ENCODE results near the gene NKX2-2.

The NKX2-2 gene

DNA sequence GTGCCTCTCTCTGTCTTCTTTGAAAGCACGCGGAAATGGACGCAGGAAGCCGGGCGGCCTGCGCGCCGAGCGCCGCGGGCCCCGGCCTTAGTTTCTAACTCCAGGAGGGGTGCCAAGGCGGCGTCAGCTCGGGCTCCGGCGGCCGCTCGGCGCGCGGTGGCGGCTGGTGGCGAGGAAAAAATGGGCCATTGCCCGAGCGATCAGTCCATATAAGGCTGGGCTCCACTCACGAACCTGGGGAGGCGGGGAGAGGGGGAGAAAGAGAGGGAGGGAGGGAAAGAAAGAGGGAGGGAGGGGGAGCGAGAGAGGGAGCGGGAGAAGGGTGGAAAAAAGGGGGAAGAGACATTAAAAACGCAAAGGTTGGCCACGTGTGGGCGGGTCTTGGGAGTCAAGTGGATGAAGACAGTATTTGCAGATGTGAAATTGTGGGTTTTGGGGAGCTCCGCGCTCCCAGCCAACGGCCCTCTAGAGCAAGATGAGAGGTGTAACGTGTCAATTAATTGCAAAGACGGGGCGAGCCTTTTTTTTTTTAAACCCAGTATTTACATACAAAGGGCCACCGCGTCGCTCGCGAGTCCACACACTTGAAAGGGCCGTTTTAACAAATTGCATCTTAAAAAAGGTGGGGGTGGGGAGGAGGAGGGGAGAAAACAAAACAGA, at the start of gene NKX2-2:
Gene NKX2-2 (minus strand): TSS at position 184 of the 660 bp plus-strand sequence. CDS start 395 bp downstream, outside the sequence.
- DNase-seq (ENCODE audit: low read depth in 2 of 2, low spot score in 1 of 2) = no peak

GRCh38 chr20:21562656-21563055, 48.8 kb upstream of the NKX2-2 start:
- no peak for DNase-seq (ENCODE audit: low read depth in 2 of 2, low spot score in 1 of 2)

DNA sequence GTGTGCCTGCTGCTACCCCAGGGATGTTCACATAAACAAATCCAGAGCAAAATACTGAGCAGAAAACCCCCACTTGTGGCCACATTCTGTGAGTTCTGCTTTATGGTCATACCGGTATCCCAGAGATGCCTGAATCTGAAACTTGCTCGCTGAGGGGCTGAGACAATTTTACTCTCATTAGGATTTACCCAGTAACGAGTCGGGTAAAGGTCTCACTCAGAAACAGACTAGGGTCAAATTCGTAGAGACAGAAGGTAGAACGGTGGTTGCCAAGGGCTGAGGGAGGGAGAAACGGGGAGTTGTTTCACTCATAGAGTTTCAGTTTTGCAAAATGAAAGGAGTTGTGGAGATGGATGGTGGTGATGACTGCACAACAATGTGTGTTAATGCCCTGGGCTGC, 45.4 kb upstream of the NKX2-2 start:
- DNase-seq (ENCODE audit: low read depth in 2 of 2, low spot score in 1 of 2) = no peak

DNA sequence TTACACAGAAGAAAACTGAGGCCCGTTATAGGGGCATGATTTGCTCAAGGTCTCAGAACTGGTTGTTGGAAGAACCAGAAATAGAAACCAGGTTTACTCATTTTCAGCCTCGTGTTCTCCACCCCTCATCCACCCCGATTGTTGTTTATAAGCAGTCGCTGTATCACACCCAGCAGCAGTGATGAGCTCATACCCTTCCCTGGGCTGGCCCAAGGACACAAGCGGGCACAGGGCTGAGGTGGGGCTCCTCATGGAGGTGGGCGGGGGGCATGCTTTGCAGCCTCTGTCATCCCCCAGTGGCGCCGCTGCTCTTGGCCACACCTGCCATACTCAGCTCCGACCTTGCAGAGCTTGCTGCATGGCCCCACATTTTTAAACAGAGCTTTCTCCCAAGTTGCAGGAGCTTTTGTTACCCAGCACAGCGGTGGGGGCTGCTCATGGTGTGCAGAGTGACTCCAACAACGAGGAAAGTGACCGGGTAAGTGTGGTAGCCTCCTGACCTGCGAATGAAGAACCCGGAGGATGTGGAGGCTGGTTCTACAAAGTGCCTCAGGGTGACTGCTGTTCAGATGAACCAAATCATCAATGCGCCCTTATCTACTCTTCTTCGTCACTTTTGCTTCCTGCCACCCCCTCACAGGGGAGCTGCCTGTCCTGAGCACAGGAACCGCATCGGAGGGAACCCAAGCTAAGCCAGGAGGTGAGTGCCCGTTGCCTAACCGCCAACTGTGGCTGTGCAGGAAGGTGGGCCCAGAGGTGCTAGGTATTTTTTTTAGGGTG, 43.6 kb upstream of the NKX2-2 start:
- no peak for DNase-seq (ENCODE audit: low read depth in 2 of 2, low spot score in 1 of 2)

GRCh38 chr20:21556398-21556797, 42.5 kb upstream of the NKX2-2 start:
- no peak for DNase-seq (ENCODE audit: low read depth in 2 of 2, low spot score in 1 of 2)

DNA sequence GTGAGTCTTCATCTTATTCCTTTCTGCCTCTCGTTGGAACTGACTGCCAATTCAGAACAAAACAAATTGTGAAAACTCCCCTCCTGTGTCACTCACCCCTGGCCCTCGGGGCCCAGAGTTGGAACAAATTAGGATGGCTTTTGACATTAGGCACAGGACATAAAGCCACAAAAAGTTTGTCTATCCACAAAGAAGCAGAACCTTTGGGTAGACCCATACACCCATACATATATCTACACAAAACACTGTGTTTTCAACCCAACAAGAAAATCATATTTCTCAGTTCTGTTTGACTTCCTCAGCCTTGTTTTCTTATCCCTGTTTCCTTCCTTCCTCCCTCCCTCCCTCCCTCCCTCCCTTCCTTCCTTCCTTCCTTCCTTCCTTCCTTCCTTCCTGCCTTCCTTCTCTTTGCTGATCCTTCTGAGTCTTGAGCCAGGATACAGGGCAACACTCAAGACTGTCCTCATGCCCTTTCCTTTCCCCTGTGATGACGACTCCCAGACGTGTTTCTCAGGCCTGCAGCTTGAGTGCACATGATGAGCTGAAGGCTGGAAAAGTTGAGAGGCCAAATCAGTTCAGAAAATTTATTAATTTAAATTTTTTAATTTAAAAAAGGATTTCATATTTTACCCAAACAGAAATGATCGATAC, 41.7 kb upstream of the NKX2-2 start:
- no peak for DNase-seq (ENCODE audit: low read depth in 2 of 2, low spot score in 1 of 2)

DNA sequence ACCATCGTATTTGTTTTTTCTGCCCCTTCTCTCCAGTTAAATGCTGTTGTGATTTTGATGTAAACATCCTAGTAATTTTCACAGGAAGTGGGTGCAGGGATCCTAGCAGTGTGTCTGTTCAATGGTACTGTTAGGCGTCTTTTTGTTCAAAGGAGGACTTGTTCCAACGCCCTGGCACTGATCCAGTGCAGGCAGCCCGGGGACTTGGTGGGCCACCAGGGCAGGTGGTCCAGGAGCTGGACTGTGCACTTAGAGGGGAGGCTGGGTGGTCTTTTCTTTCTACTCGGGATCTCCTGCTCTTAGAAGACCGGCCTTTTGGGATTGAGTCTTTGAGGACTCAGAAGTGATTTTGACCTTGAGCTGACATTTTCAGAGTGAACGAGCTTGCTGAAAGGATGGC, 41.1 kb upstream of the NKX2-2 start:
- DNase-seq (ENCODE audit: low read depth in 2 of 2, low spot score in 1 of 2) = no peak

DNA sequence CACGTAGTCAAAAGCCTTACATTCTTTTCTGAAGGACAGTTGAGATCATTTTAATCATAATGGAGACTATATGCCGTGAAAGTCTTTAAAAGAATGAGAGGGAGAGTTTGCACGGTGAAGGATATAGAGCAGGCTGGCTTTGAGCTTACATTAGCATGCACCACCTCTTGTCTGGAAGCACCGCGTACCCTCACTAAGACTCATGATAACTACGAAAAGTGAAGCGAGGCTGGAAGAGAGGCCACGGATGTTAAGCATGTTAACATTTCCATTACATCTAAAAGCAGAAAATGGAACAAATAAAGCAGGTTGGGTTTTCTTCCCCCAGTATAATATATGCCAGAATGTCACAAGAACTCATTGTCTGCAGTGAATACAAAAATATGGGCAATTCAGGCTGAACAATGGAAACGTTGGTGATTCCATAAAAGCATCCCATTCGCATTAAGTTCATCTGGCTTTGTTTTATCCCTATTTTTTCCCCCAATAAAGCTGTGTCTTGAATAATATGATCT, 40.6 kb upstream of the NKX2-2 start:
- no peak for DNase-seq (ENCODE audit: low read depth in 2 of 2, low spot score in 1 of 2)

GRCh38 chr20:21550587-21550986, 36.7 kb upstream of the NKX2-2 start:
- no peak for DNase-seq (ENCODE audit: low read depth in 2 of 2, low spot score in 1 of 2)

- DNase-seq (ENCODE audit: low read depth in 2 of 2, low spot score in 1 of 2) = no peak
Observed at GRCh38 chr20:21548390-21549035, 34.6 kb upstream of the NKX2-2 start.

DNA sequence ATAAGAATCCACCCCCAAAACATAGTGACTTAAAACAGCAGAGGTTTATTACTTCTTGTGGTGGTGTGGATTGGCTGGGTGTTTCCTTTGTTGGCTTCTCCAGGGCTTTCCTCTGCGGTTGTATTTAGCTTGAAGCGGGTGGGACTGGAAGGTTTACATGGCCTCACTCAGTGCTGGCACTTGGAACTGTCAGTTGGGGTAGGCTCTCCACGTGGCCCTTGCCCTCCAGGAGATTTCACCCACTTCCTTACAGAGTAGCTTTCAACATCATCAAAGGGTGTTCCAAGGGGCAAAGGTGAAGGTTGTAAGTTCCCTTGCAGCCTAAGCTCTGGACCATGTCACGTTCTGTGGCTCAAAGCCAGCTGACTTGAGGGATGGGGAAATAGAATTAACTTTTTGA, 32.5 kb upstream of the NKX2-2 start:
- no peak for DNase-seq (ENCODE audit: low read depth in 2 of 2, low spot score in 1 of 2)

DNA sequence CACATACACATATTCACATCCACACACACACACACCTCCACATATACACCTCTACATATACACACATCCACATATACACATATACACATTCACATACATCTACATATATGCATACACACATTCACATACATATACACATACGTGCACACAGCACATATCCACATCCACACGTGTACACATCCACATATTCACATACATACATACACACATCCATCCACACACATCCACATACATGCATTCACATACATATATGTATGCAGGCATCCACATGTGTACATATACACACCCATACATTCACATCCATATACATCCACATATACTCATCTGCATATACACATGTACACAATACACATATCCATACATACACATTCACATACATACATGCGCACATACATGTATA, 25.6 kb upstream of the NKX2-2 start:
- DNase-seq (ENCODE audit: low read depth in 2 of 2, low spot score in 1 of 2) = no peak

DNA sequence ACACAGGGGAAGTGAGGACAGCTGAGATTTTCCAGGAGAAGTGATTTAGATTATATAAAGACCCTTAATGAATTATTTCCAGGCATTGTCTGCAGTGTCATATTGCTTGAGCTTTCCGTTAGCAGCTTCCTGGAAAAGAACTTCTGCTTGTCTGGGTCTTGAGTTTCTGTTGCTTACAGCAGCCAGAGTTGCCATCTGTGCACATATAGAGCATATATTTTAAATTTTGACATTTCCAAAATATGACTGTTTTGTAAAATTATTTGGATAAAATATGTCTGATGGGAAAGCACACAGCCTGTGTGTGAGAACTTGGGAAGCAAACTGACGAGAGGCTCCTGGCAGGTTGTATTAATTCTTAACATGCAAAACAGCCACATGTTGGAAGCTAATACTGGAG, 21.0 kb upstream of the NKX2-2 start:
- no peak for DNase-seq (ENCODE audit: low read depth in 2 of 2, low spot score in 1 of 2)

DNA sequence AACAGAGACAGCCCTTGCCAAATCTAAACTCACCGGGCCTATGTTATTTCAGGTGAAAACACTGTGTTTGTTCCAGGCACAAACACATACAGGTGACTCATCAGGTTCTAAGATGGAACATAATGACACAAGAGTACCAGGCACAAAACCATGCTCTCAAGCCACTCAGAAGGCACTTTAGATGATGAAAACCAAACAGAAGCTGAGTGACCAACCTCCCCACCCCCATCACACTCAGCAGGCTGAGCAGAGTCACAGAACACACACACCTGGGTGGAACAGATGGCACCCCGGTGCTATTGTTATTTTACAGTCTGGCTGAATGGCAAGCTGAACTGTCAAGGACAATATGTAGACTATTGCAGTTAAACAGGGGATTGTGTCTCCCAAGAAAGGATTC, 20.6 kb upstream of the NKX2-2 start:
- DNase-seq (ENCODE audit: low read depth in 2 of 2, low spot score in 1 of 2) = no peak

GRCh38 chr20:21529863-21530262, 16.0 kb upstream of the NKX2-2 start:
- no peak for DNase-seq (ENCODE audit: low read depth in 2 of 2, low spot score in 1 of 2)

- no peak for DNase-seq (ENCODE audit: low read depth in 2 of 2, low spot score in 1 of 2)
Observed at GRCh38 chr20:21528870-21529269, 15.0 kb upstream of the NKX2-2 start.

GRCh38 chr20:21527908-21528307, 14.0 kb upstream of the NKX2-2 start:
- no peak for DNase-seq (ENCODE audit: low read depth in 2 of 2, low spot score in 1 of 2)

DNA sequence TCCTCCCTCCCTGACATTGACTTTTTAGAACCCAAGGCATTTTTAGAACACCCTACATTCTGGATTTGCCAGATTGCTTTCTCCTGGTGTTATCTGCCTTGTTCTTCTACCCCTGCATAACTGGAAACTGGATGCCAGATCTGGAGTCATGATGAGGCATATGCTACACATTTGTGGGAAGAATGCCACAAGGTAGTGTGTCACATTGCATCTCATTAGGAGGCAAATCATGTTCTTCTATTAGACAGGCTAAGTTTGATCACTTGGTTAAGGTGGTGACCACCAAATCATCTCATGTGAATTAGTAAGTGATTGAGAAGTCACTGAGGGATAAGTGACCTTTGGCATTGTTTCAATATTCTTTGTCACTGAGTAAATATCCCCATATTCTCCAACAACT, 12.9 kb upstream of the NKX2-2 start:
- DNase-seq (ENCODE audit: low read depth in 2 of 2, low spot score in 1 of 2) = no peak

DNA sequence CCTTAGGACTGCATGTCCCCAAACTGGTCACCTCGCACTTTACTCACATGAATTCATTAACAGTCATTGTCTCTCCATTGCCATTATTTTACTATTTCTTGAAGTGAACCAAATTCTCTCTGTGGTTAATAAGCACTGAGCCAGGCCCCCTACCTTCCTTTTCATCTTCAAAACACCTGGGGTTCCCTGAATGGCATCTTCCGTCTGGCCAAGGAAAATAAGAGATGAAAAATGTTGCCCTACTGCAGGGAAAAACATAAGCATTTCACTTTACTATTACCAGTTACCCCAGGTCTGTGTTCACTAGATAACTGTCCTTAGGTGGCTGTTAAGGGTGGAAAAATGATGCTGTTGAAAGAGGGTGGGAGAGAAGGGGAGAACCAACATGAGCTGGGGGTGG, 10.0 kb upstream of the NKX2-2 start:
- DNase-seq (ENCODE audit: low read depth in 2 of 2, low spot score in 1 of 2) = no peak

- no peak for DNase-seq (ENCODE audit: low read depth in 2 of 2, low spot score in 1 of 2)
Observed at GRCh38 chr20:21523281-21523868, 9.5 kb upstream of the NKX2-2 start.

All from stimulated activated CD8-positive, alpha-beta memory T cell treated with anti-CD3 and anti-CD28 coated beads, Interleukin-4, amount 100 ng/mL, for 1 hour (primary cell).